ENCODE measurements around the gene KIAA0319L. TPM values are rescaled to one million over a fixed set of nuclear protein-coding genes. Genes with fewer than 3 reads are reported as not detected.
"Not testable (repeated sequence)": the region's sequence is repeated elsewhere in the genome, so short reads cannot be mapped to it uniquely, and the experiment has no call there.

The KIAA0319L gene
- total RNA-seq, 2 donors from 2014 or later: 62.5 to 95.0 TPM

- Histone ChIP-seq H3K27me3 (no peaks in the 10 kb centered on the region), H3K27ac (no peak overlapping the region), H3K36me3 (peaks cover 15% of the 10 kb centered on the region), H3K9me3 (no peaks in the 10 kb centered on the region), H3K4me1 (no peaks in the 10 kb centered on the region), H3K4me3 (no peak overlapping the region)
- TF ChIP-seq CTCF (IDR thresholded peaks at IDR 0.05): no peak
- no peak for DNase-seq (ENCODE audit: low spot score)
Observed at GRCh38 chr1:35481229-35481628, 76.0 kb downstream of the KIAA0319L start.

- Histone ChIP-seq H3K4me1 (no peaks in the 10 kb centered on the region), H3K36me3 (peaks cover 30% of the 10 kb centered on the region)
Observed at GRCh38 chr1:35477870-35478269, 79.3 kb downstream of the KIAA0319L start.

GRCh38 chr1:35475856-35476674, 81.1 kb downstream of the KIAA0319L start:
- Histone ChIP-seq H3K27ac (no peak overlapping the region), H3K4me3 (no peak overlapping the region), H3K27me3 (no peaks in the 10 kb centered on the region), H3K36me3 (peaks cover 45% of the 10 kb centered on the region), H3K9me3 (no peaks in the 10 kb centered on the region), H3K4me1 (no peaks in the 10 kb centered on the region)
- TF ChIP-seq CTCF (IDR thresholded peaks at IDR 0.05): no peak
- no peak for DNase-seq (ENCODE audit: low spot score)

More at GRCh38 chr1:35477870-35478269, 79.3 kb downstream of the KIAA0319L start:
- Histone ChIP-seq H3K4me3 (no peak overlapping the region), H3K27me3 (no peaks in the 10 kb centered on the region), H3K9me3 (no peaks in the 10 kb centered on the region), H3K27ac (no peak overlapping the region)
- DNase-seq (ENCODE audit: low spot score): no peak
- no peak for TF ChIP-seq CTCF (IDR thresholded peaks at IDR 0.05)

GRCh38 chr1:35475356-35475755, 81.8 kb downstream of the KIAA0319L start:
- peaks cover 52% of the 10 kb centered on the region for H3K36me3 ChIP-seq
- no peak overlapping the region for H3K27ac ChIP-seq
- H3K4me3 ChIP-seq: no peak overlapping the region
- H3K9me3 ChIP-seq: no peaks in the 10 kb centered on the region
- no peak for DNase-seq (ENCODE audit: low spot score)
- TF ChIP-seq CTCF (IDR thresholded peaks at IDR 0.05): no peak
- no peaks in the 10 kb centered on the region for H3K4me1 ChIP-seq
- no peaks in the 10 kb centered on the region for H3K27me3 ChIP-seq

DNA sequence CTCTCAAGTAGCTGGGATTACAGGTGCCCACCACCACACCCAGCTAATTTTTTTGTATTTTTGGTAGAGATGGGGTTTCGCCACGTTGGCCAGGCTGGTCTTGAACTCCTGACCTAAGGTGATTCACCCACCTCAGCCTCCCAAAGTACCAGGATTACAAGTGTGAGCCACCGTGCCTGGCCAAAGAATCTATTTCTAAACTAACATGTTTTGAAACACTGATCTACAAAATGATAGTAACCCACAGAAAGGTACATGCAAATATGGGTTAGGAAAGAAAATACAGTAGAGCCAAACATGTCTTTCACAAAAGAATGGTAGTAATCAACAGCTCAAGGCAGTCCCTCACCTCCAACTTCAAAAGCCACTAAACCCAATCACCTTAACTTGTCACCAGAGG, 84.0 kb downstream of the KIAA0319L start:
- DNase-seq (ENCODE audit: low spot score); H3K9me3 ChIP-seq: not testable (repeated sequence)
- H3K36me3 ChIP-seq: peaks cover 61% of the 10 kb centered on the region

DNA sequence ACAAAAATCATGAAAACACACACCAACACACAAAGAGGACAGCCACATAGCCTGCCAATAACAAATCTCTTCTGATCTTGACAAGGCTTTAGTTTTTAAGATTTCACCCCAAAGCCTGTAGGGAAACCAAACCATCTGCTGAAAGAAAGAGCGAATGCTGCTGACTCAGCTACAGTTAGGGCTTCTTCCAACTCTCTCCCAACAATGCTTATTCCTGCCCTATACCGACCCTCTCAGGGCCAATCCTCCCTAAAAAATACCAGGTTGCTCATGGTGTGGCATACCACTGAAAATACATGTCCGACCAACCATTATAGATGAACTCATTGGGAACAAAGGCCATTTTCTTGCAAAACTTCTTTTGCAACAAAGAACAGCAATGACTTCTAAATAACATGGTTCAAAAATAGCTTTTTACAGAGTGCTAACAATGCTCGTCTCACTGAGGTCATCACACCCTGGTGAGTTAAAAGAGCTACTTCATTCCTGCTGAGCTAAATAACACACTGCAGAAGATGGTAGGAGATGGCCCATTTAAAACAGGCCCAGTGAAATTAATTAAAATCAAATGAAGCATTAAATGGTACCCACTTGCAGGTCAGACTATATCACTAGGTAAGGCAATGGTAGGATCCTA, 86.1 kb downstream of the KIAA0319L start:
- no peaks in the 10 kb centered on the region for H3K4me1 ChIP-seq
- no peak overlapping the region for H3K4me3 ChIP-seq
- no peak overlapping the region for H3K27ac ChIP-seq
- H3K36me3 ChIP-seq: peaks cover 57% of the 10 kb centered on the region
- no peaks in the 10 kb centered on the region for H3K27me3 ChIP-seq
- TF ChIP-seq CTCF (IDR thresholded peaks at IDR 0.05): no peak
- H3K9me3 ChIP-seq: no peaks in the 10 kb centered on the region
- DNase-seq (ENCODE audit: low spot score): no peak

More for the DNA sequence above, 84.0 kb downstream of the KIAA0319L start:
- not testable (repeated sequence) for H3K27ac ChIP-seq, H3K4me1 ChIP-seq, H3K27me3 ChIP-seq, H3K4me3 ChIP-seq
